ELF-1 (cell line): ENCODE measurements around the gene ACOX2.

ENCODE experiments used
- DNase-seq: peaks from one replicate; pipeline ENCODE4 v3.0.0-alpha.2; 2016; ENCODE audit warnings: low read depth, low spot score

The ACOX2 gene

GRCh38 chr3:58474348-58474911, 62.6 kb downstream of the ACOX2 start:
- DNase-seq, result no peak

GRCh38 chr3:58473275-58473674, 63.7 kb downstream of the ACOX2 start:
- no peak for DNase-seq

GRCh38 chr3:58471025-58471887, 65.7 kb downstream of the ACOX2 start:
- peak; percentile 69 for DNase-seq

GRCh38 chr3:58470363-58471024, 66.5 kb downstream of the ACOX2 start:
- DNase-seq, result no peak

GRCh38 chr3:58469096-58469495, 67.9 kb downstream of the ACOX2 start:
- no peak for DNase-seq

GRCh38 chr3:58466899-58467563, 70.0 kb downstream of the ACOX2 start:
- DNase-seq, result no peak

- no peak for DNase-seq
Measured at GRCh38 chr3:58464866-58465265, 72.1 kb downstream of the ACOX2 start.

GRCh38 chr3:58463942-58464271, 73.1 kb downstream of the ACOX2 start:
- DNase-seq, result no peak

- DNase-seq, result peak; percentile 75
Measured at GRCh38 chr3:58463181-58463941, 73.6 kb downstream of the ACOX2 start.

GRCh38 chr3:58462829-58463180, 74.2 kb downstream of the ACOX2 start:
- no peak for DNase-seq

- DNase-seq, result no peak
Measured at GRCh38 chr3:58459160-58459559, 77.8 kb downstream of the ACOX2 start.
